ENCODE measurements around the gene HTR5A. TPM values are rescaled to one million over a fixed set of nuclear protein-coding genes. Genes with fewer than 3 reads are reported as not detected.

HTR5A gene
- total and polyA plus RNA-seq, 2 experiments from 2014 or later = not detected

DNA sequence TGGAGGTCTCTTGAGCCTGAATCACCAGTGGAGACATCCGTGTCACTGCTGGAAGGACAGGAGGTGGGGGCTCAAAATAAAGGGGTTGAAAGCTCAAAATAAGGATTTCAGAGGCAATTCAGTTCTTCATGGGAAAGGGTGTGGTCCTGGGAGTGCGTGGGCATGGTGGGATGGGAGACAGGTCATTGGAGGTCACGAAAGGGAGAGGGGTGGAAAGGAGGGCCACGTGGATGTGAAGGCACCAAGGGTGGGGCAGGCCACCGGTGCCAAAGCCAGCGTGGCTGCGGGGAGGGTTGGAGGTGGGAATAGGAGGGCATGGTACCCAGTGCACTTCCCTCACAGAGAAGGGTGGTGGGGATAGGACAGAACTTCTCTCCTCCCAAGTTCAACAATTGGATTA is 59.7 kb downstream of the HTR5A start:
- H3K4me3 ChIP-seq = no peak overlapping the region
- H4K20me1 ChIP-seq (replicated peaks; ENCODE audit: insufficient read depth) = no peaks in the 10 kb centered on the region
- ATAC-seq (no peak), DNase-seq (ENCODE audit: low spot score) (no peak)
- H3K27me3 ChIP-seq (ENCODE audit: insufficient read depth) = no peaks in the 10 kb centered on the region
- H2AFZ ChIP-seq = no peak overlapping the region
- no peak overlapping the region for H3K4me2 ChIP-seq
- no peaks in the 10 kb centered on the region for H3K36me3 ChIP-seq (ENCODE audit: insufficient read depth)
- H3K4me1 ChIP-seq (ENCODE audit: insufficient read depth) = no peaks in the 10 kb centered on the region
- no peaks in the 10 kb centered on the region for H3K9me2 ChIP-seq (ENCODE audit: insufficient read depth)
- no peaks in the 10 kb centered on the region for H3K27me3 Mint-ChIP-seq (ENCODE audit: insufficient read depth, low read depth, poor library complexity)
- H3K36me3 Mint-ChIP-seq (ENCODE audit: low read depth) = peaks cover under 1% of the 10 kb centered on the region; the same call in 1 of the 3 replicates
- H3F3A ChIP-seq (replicated peaks; ENCODE audit: low read depth) = no peaks in the 10 kb centered on the region
- H3K4me3 Mint-ChIP-seq = no peak overlapping the region
- no peak overlapping the region for H3K27ac Mint-ChIP-seq
- H3K27ac ChIP-seq (ENCODE audit: low read depth) = no peak overlapping the region
- peaks cover 4% of the 10 kb centered on the region; the same call in 2 of the 3 replicates for H3K9me3 Mint-ChIP-seq
- TF ChIP-seq STAT1 (IDR thresholded peaks at IDR 0.05; ENCODE audit: unreplicated experiment) (no peak), ZNF114 (CRISPR knock-in tag; IDR thresholded peaks at IDR 0.05) (no peak), CREB1 (CRISPR knock-in tag; IDR thresholded peaks at IDR 0.05; ENCODE audit: low read depth) (no peak), POLR2AphosphoS5 (IDR thresholded peaks at IDR 0.05; ENCODE audit: low read depth) (no peak), ZNF331 (CRISPR knock-in tag; IDR thresholded peaks at IDR 0.05; ENCODE audit: low read depth) (no peak), EZH2 (IDR thresholded peaks at IDR 0.05; ENCODE audit: low read depth, unreplicated experiment) (no peak), EZH2phosphoT487 (IDR thresholded peaks at IDR 0.05; ENCODE audit: unreplicated experiment) (no peak), JUNB (IDR thresholded peaks at IDR 0.05; ENCODE audit: unreplicated experiment) (no peak), NANOG (IDR thresholded peaks at IDR 0.05; ENCODE audit: borderline replicate concordance) (no peak)
- TF ChIP-seq, protein P1, sequence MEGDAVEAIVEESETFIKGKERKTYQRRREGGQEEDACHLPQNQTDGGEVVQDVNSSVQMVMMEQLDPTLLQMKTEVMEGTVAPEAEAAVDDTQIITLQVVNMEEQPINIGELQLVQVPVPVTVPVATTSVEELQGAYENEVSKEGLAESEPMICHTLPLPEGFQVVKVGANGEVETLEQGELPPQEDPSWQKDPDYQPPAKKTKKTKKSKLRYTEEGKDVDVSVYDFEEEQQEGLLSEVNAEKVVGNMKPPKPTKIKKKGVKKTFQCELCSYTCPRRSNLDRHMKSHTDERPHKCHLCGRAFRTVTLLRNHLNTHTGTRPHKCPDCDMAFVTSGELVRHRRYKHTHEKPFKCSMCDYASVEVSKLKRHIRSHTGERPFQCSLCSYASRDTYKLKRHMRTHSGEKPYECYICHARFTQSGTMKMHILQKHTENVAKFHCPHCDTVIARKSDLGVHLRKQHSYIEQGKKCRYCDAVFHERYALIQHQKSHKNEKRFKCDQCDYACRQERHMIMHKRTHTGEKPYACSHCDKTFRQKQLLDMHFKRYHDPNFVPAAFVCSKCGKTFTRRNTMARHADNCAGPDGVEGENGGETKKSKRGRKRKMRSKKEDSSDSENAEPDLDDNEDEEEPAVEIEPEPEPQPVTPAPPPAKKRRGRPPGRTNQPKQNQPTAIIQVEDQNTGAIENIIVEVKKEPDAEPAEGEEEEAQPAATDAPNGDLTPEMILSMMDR (conservative IDR thresholded peaks at IDR 0.05; ENCODE audit: low read depth in 2 of 2) = no peak
- TF ChIP-seq, protein P2, sequence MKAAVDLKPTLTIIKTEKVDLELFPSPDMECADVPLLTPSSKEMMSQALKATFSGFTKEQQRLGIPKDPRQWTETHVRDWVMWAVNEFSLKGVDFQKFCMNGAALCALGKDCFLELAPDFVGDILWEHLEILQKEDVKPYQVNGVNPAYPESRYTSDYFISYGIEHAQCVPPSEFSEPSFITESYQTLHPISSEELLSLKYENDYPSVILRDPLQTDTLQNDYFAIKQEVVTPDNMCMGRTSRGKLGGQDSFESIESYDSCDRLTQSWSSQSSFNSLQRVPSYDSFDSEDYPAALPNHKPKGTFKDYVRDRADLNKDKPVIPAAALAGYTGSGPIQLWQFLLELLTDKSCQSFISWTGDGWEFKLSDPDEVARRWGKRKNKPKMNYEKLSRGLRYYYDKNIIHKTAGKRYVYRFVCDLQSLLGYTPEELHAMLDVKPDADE (IDR thresholded peaks at IDR 0.05) = no peak
- TF ChIP-seq, protein P3, sequence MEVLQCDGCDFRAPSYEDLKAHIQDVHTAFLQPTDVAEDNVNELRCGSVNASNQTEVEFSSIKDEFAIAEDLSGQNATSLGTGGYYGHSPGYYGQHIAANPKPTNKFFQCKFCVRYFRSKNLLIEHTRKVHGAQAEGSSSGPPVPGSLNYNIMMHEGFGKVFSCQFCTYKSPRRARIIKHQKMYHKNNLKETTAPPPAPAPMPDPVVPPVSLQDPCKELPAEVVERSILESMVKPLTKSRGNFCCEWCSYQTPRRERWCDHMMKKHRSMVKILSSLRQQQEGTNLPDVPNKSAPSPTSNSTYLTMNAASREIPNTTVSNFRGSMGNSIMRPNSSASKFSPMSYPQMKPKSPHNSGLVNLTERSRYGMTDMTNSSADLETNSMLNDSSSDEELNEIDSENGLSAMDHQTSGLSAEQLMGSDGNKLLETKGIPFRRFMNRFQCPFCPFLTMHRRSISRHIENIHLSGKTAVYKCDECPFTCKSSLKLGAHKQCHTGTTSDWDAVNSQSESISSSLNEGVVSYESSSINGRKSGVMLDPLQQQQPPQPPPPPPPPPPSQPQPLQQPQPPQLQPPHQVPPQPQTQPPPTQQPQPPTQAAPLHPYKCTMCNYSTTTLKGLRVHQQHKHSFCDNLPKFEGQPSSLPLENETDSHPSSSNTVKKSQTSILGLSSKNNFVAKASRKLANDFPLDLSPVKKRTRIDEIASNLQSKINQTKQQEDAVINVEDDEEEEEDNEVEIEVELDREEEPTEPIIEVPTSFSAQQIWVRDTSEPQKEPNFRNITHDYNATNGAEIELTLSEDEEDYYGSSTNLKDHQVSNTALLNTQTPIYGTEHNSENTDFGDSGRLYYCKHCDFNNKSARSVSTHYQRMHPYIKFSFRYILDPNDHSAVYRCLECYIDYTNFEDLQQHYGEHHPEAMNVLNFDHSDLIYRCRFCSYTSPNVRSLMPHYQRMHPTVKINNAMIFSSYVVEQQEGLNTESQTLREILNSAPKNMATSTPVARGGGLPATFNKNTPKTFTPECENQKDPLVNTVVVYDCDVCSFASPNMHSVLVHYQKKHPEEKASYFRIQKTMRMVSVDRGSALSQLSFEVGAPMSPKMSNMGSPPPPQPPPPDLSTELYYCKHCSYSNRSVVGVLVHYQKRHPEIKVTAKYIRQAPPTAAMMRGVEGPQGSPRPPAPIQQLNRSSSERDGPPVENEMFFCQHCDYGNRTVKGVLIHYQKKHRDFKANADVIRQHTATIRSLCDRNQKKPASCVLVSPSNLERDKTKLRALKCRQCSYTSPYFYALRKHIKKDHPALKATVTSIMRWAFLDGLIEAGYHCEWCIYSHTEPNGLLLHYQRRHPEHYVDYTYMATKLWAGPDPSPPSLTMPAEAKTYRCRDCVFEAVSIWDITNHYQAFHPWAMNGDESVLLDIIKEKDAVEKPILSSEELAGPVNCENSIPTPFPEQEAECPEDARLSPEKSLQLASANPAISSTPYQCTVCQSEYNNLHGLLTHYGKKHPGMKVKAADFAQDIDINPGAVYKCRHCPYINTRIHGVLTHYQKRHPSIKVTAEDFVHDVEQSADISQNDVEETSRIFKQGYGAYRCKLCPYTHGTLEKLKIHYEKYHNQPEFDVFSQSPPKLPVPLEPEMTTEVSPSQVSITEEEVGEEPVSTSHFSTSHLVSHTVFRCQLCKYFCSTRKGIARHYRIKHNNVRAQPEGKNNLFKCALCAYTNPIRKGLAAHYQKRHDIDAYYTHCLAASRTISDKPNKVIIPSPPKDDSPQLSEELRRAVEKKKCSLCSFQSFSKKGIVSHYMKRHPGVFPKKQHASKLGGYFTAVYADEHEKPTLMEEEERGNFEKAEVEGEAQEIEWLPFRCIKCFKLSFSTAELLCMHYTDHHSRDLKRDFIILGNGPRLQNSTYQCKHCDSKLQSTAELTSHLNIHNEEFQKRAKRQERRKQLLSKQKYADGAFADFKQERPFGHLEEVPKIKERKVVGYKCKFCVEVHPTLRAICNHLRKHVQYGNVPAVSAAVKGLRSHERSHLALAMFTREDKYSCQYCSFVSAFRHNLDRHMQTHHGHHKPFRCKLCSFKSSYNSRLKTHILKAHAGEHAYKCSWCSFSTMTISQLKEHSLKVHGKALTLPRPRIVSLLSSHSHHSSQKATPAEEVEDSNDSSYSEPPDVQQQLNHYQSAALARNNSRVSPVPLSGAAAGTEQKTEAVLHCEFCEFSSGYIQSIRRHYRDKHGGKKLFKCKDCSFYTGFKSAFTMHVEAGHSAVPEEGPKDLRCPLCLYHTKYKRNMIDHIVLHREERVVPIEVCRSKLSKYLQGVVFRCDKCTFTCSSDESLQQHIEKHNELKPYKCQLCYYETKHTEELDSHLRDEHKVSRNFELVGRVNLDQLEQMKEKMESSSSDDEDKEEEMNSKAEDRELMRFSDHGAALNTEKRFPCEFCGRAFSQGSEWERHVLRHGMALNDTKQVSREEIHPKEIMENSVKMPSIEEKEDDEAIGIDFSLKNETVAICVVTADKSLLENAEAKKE (CRISPR knock-in tag; IDR thresholded peaks at IDR 0.05) = no peak
- TF ChIP-seq, protein P4, sequence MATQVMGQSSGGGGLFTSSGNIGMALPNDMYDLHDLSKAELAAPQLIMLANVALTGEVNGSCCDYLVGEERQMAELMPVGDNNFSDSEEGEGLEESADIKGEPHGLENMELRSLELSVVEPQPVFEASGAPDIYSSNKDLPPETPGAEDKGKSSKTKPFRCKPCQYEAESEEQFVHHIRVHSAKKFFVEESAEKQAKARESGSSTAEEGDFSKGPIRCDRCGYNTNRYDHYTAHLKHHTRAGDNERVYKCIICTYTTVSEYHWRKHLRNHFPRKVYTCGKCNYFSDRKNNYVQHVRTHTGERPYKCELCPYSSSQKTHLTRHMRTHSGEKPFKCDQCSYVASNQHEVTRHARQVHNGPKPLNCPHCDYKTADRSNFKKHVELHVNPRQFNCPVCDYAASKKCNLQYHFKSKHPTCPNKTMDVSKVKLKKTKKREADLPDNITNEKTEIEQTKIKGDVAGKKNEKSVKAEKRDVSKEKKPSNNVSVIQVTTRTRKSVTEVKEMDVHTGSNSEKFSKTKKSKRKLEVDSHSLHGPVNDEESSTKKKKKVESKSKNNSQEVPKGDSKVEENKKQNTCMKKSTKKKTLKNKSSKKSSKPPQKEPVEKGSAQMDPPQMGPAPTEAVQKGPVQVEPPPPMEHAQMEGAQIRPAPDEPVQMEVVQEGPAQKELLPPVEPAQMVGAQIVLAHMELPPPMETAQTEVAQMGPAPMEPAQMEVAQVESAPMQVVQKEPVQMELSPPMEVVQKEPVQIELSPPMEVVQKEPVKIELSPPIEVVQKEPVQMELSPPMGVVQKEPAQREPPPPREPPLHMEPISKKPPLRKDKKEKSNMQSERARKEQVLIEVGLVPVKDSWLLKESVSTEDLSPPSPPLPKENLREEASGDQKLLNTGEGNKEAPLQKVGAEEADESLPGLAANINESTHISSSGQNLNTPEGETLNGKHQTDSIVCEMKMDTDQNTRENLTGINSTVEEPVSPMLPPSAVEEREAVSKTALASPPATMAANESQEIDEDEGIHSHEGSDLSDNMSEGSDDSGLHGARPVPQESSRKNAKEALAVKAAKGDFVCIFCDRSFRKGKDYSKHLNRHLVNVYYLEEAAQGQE (IDR thresholded peaks at IDR 0.05; ENCODE audit: unreplicated experiment) = no peak
- H3K4me1 Mint-ChIP-seq = no peaks in the 10 kb centered on the region
- H3K79me2 ChIP-seq (replicated peaks; ENCODE audit: insufficient read depth) = no peaks in the 10 kb centered on the region

Measured in GM23338 (cell line).